Bronchial epithelial cell (primary cell): Measurements from ENCODE around the gene SLCO3A1. TPM values are rescaled to one million over a fixed set of nuclear protein-coding genes. Genes with fewer than 3 reads are reported as not detected.

Experiments used
- DNase-seq: peaks from one replicate; pipeline ENCODE4 v3.0.0-alpha.2; 2010; ENCODE audit warnings: low read depth
- FAIRE-seq: peaks from 2 replicates; lab custom pipeline; 2011; peaks lifted over from hg19 to GRCh38; lab: Jason Lieb, UNC
- H3K27me3 ChIP-seq: 2 replicates; pipeline ENCODE4 v1.5.1; 2011; ENCODE audit warnings: low read length; ENCODE audit not compliant: control insufficient read depth, insufficient read depth
- H3K36me3 ChIP-seq: 2 replicates; pipeline ENCODE4 v1.5.1; 2011; ENCODE audit warnings: low read length; ENCODE audit not compliant: control insufficient read depth, insufficient read depth
- H3K4me3 ChIP-seq: 2 replicates; pipeline ENCODE4 v1.5.1; 2011; ENCODE audit warnings: mild to moderate bottlenecking, low read depth, low read length, control low read depth
- CTCF ChIP-seq: IDR thresholded peaks from 2 replicates; pipeline ENCODE4 v1.5.1; 2011; ENCODE audit warnings: mild to moderate bottlenecking, moderate library complexity, low read length, control low read depth, inconsistent platforms; ENCODE audit not compliant: insufficient read depth, severe bottlenecking
- total RNA-seq: library from RNA; depleted of rRNA; stranded (reverse); fragments of >200 nt; gene quantifications from 2 replicates; pipeline ENCODE4 v1.2.1, GENCODE V29; 2014

The SLCO3A1 gene
- total RNA-seq, 1 donor from 2014 or later: 4.5 TPM

GRCh38 chr15:91980502-91981267, 127.2 kb downstream of the SLCO3A1 start:
- no peak for TF ChIP-seq CTCF
- Histone ChIP-seq H3K27me3 (no peaks in the 10 kb centered on the region), H3K36me3 (no peaks in the 10 kb centered on the region), H3K4me3 (no peak overlapping the region)
- no peak for DNase-seq
- FAIRE-seq: no peak

- Histone ChIP-seq H3K36me3 (no peaks in the 10 kb centered on the region), H3K4me3 (no peak overlapping the region), H3K27me3 (no peaks in the 10 kb centered on the region)
- DNase-seq (no peak), FAIRE-seq (peak; percentile 52)
- peak; percentile 22 for TF ChIP-seq CTCF
Measured at GRCh38 chr15:91981821-91982800, 128.6 kb downstream of the SLCO3A1 start.

DNA sequence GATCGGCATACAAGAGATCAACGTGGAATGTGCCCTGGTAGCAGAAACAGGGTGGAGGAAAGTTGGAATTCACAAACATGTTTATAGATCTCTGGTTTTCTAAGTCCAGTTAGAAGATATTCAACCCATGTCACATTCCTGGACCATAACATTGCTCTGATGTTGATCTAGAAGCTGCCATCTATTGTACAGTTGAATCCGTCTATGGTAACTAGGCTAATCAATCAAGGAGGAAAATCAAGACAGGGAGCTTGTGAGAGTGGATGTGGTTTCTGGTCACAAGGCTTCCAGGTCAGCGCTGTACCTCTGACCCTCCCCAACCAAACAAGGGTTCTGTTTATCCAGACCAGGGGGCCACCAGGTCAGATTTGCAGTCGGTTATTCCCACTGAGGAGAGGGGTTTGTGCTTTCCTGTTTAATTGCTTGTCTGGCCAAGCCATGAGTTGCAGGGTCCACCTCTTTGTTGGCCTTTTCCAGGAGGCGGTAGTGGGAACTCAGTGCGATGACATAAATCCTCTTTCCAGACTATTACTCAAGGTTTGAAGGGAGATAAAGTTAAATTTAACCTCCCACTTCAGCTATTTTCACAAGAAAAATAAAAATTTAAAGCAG, 130.3 kb downstream of the SLCO3A1 start:
- DNase-seq (no peak), FAIRE-seq (no peak)
- no peaks in the 10 kb centered on the region for H3K27me3 ChIP-seq
- TF ChIP-seq CTCF: no peak
- H3K36me3 ChIP-seq: no peaks in the 10 kb centered on the region
- H3K4me3 ChIP-seq: no peak overlapping the region

DNA sequence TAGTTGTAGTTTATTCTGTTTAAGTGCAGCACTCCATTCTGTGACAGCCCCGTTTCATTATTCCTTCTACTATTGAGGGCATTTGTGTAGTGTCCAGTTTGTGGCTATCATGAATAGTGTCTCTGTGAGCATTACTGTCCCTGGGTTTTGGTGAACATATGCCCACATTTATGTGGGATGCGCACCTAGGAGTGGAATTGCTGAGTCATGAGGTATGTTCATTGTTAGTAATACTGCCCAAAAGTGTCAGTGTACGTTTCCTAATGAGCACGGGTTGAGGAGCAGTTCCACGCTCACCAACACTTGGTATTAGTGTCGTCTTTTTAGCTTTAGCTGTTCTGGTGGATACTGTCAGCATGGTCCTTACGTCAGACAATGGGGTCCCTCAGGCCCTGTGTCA, 131.8 kb downstream of the SLCO3A1 start:
- Histone ChIP-seq H3K36me3 (no peaks in the 10 kb centered on the region), H3K27me3 (no peaks in the 10 kb centered on the region), H3K4me3 (no peak overlapping the region)
- DNase-seq (no peak), FAIRE-seq (peak; percentile 52)
- no peak for TF ChIP-seq CTCF

DNA sequence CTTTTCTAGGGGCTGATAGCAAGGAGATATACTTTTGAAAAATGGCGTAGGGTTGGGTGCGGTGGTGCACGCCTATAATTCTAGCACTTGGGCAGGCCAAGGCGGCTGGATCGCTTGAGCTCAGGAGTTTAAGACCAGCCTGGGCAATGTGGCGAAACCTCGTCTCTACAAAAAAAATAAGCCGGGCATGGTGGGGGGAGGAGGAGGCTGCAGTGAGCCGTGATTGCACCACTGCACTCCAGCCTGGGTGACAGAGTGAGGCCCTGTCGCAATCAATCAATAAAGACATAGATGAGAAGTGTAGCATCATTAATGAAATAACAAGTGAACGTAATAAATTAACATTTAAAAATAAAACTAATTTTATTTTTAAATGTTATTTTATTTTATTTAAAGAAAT, 134.6 kb downstream of the SLCO3A1 start:
- no peak for FAIRE-seq
- no peak for DNase-seq
- no peak for TF ChIP-seq CTCF
- H3K36me3 ChIP-seq: no peaks in the 10 kb centered on the region
- no peaks in the 10 kb centered on the region for H3K27me3 ChIP-seq
- H3K4me3 ChIP-seq: no peak overlapping the region
